ENCODE data around the gene TNFAIP8L3.

The TNFAIP8L3 gene

DNA sequence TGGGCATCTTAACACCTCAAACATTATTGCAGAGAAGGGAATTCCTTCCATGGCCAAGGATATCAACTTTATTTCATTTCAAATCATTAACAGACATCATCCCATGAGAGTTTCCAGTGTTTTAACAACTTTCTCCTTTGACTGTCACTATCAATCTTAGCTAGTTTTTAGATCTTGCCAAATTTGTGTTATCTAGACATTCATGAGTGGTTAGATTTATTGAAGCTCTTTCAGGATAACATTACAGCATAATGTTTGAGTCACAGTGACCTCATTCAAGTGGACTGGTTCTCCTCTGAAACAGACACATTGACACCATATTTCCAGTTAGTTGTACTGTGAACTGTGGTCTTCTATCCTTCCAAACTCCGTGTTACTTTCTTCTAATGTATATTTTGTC, 8.6 kb upstream of the TNFAIP8L3 start:
- no peaks in the 10 kb centered on the region for H3K27me3 ChIP-seq (ENCODE audit: control insufficient read depth, insufficient read depth, low read length, poor library complexity, severe bottlenecking)
- H3K9me3 ChIP-seq (ENCODE audit: control insufficient read depth, low read length), result no peaks in the 10 kb centered on the region
- H3K4me1 ChIP-seq (ENCODE audit: control insufficient read depth, insufficient read depth, low read length), result peaks cover 4% of the 10 kb centered on the region
- H3K36me3 ChIP-seq (ENCODE audit: control insufficient read depth, insufficient read depth, low read length), result no peaks in the 10 kb centered on the region
- H3K27ac ChIP-seq (ENCODE audit: insufficient read depth, low read depth, low read length, poor library complexity, severe bottlenecking), result no peak overlapping the region
- H3K4me3 ChIP-seq (ENCODE audit: insufficient read depth, low read depth, low read length), result no peak overlapping the region
- WGBS, 2 experiments, result 85 to 97% methylated on average over 1 of the region's 1 CpG

- H3K36me3 ChIP-seq (ENCODE audit: control insufficient read depth, insufficient read depth, low read length), result no peaks in the 10 kb centered on the region
- H3K27me3 ChIP-seq (ENCODE audit: control insufficient read depth, insufficient read depth, low read length, poor library complexity, severe bottlenecking), result peaks cover 12% of the 10 kb centered on the region
- H3K9me3 ChIP-seq (ENCODE audit: control insufficient read depth, low read length), result no peaks in the 10 kb centered on the region
- H3K4me1 ChIP-seq (ENCODE audit: control insufficient read depth, insufficient read depth, low read length), result peaks cover 4% of the 10 kb centered on the region
- 85 to 88% methylated on average over 9 of the region's 9 CpGs for WGBS, 2 experiments
- no peak overlapping the region for H3K4me3 ChIP-seq (ENCODE audit: insufficient read depth, low read depth, low read length)
- no peak overlapping the region for H3K27ac ChIP-seq (ENCODE audit: insufficient read depth, low read depth, low read length, poor library complexity, severe bottlenecking)
These were observed 6.2 kb upstream of the TNFAIP8L3 start for GRCh38 chr15:51100785-51101489.

- no peak overlapping the region for H3K27ac ChIP-seq (ENCODE audit: insufficient read depth, low read depth, low read length, poor library complexity, severe bottlenecking)
- no peaks in the 10 kb centered on the region for H3K36me3 ChIP-seq (ENCODE audit: control insufficient read depth, insufficient read depth, low read length)
- peaks cover 29% of the 10 kb centered on the region for H3K27me3 ChIP-seq (ENCODE audit: control insufficient read depth, insufficient read depth, low read length, poor library complexity, severe bottlenecking)
These were observed 4.5 kb upstream of the TNFAIP8L3 start for GRCh38 chr15:51099185-51099584.

GRCh38 chr15:51098331-51098619, 3.6 kb upstream of the TNFAIP8L3 start:
- H3K27ac ChIP-seq (ENCODE audit: insufficient read depth, low read depth, low read length, poor library complexity, severe bottlenecking), result no peak overlapping the region
- WGBS, 2 experiments, result 90 to 98% methylated on average over 1 of the region's 1 CpG
- no peaks in the 10 kb centered on the region for H3K36me3 ChIP-seq (ENCODE audit: control insufficient read depth, insufficient read depth, low read length)
- H3K9me3 ChIP-seq (ENCODE audit: control insufficient read depth, low read length), result no peaks in the 10 kb centered on the region
- H3K4me3 ChIP-seq (ENCODE audit: insufficient read depth, low read depth, low read length), result no peak overlapping the region
- H3K27me3 ChIP-seq (ENCODE audit: control insufficient read depth, insufficient read depth, low read length, poor library complexity, severe bottlenecking), result peaks cover 38% of the 10 kb centered on the region
- peaks cover 6% of the 10 kb centered on the region for H3K4me1 ChIP-seq (ENCODE audit: control insufficient read depth, insufficient read depth, low read length)

More at GRCh38 chr15:51099185-51099584, 4.5 kb upstream of the TNFAIP8L3 start:
- peaks cover 2% of the 10 kb centered on the region for H3K4me1 ChIP-seq (ENCODE audit: control insufficient read depth, insufficient read depth, low read length)
- no peaks in the 10 kb centered on the region for H3K9me3 ChIP-seq (ENCODE audit: control insufficient read depth, low read length)
- H3K4me3 ChIP-seq (ENCODE audit: insufficient read depth, low read depth, low read length), result no peak overlapping the region

- Histone ChIP-seq H3K4me1 (ENCODE audit: control insufficient read depth, insufficient read depth, low read length) (peaks cover 6% of the 10 kb centered on the region), H3K9me3 (ENCODE audit: control insufficient read depth, low read length) (no peaks in the 10 kb centered on the region), H3K4me3 (ENCODE audit: insufficient read depth, low read depth, low read length) (no peak overlapping the region), H3K27me3 (ENCODE audit: control insufficient read depth, insufficient read depth, low read length, poor library complexity, severe bottlenecking) (peaks cover 44% of the 10 kb centered on the region), H3K36me3 (ENCODE audit: control insufficient read depth, insufficient read depth, low read length) (no peaks in the 10 kb centered on the region), H3K27ac (ENCODE audit: insufficient read depth, low read depth, low read length, poor library complexity, severe bottlenecking) (no peak overlapping the region)
- WGBS, 2 experiments, result 87 to 93% methylated on average over 3 to 5 of the region's 5 CpGs
These were observed 3.0 kb upstream of the TNFAIP8L3 start for GRCh38 chr15:51097553-51098330.

DNA sequence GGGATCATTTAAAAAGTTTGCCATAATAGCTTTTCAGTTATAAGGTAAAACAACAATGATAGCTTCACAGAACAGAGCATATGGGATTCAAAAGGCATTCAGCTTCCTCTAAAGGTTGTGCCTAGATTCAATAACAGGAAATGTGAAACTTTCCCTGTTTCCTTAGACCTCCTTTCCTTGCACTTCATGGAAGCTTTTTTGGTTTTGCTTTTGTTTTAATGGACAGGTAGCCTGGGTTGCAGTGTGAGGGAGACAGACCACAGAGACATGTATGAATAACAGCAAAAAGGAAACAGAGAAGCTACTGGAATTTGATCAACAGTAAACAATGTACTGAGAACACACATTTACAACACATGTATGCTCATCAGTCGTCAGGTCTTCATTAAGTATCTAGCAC, 2.3 kb upstream of the TNFAIP8L3 start:
- no peak overlapping the region for H3K4me3 ChIP-seq (ENCODE audit: insufficient read depth, low read depth, low read length)
- no peaks in the 10 kb centered on the region for H3K9me3 ChIP-seq (ENCODE audit: control insufficient read depth, low read length)
- H3K27me3 ChIP-seq (ENCODE audit: control insufficient read depth, insufficient read depth, low read length, poor library complexity, severe bottlenecking), result peaks cover 51% of the 10 kb centered on the region
- 100% methylated on average over 1 of the region's 1 CpG; no CpG with 5 or more reads in 1 of the 2 experiments for WGBS, 2 experiments
- peaks cover 6% of the 10 kb centered on the region for H3K4me1 ChIP-seq (ENCODE audit: control insufficient read depth, insufficient read depth, low read length)
- H3K27ac ChIP-seq (ENCODE audit: insufficient read depth, low read depth, low read length, poor library complexity, severe bottlenecking), result no peak overlapping the region
- no peaks in the 10 kb centered on the region for H3K36me3 ChIP-seq (ENCODE audit: control insufficient read depth, insufficient read depth, low read length)

GRCh38 chr15:51095681-51096331, 1.1 kb upstream of the TNFAIP8L3 start:
- Histone ChIP-seq H3K4me3 (ENCODE audit: insufficient read depth, low read depth, low read length) (no peak overlapping the region), H3K27me3 (ENCODE audit: control insufficient read depth, insufficient read depth, low read length, poor library complexity, severe bottlenecking) (peaks cover 63% of the 10 kb centered on the region), H3K4me1 (ENCODE audit: control insufficient read depth, insufficient read depth, low read length) (peaks cover 6% of the 10 kb centered on the region), H3K9me3 (ENCODE audit: control insufficient read depth, low read length) (no peaks in the 10 kb centered on the region), H3K36me3 (ENCODE audit: control insufficient read depth, insufficient read depth, low read length) (no peaks in the 10 kb centered on the region), H3K27ac (ENCODE audit: insufficient read depth, low read depth, low read length, poor library complexity, severe bottlenecking) (no peak overlapping the region)
- 90 to 91% methylated on average over 3 of the region's 6 CpGs for WGBS, 2 experiments

DNA sequence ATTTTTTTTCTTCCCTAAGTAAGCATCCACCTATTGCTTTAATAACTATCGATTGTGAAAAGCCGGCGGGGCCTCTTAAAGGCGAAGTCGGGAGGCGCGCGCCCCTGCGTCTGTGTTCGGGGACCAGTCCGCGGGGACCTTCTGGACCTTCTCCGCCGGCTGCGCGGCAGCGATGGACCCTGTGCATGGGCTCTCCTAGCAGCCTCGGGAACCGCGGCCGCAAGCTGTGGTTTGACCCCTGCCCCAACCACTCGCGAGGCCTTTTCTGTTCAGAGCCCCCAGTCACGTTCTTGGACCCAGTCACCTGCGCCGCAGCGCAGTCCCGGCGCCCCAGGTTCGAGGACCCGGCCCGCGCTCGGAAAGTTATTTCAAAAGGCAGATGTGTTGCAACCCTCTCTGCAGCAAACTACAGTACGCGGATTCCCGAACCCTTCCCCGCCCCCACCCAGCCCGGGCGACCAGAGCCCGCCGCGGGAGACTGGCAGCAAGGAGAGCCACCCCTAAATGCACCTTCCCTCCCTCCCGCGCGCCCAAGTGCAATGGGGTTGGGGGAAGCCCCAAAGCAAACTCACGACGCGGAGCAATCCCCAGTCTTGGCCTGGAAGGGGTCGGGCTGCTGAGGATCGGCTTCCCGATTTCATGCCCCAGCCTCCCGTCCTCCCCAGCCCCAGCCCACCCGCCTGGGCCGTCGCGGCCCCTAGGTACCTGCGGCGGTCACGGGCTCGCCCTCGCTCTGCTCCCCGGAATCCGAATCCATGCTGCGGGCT, 684 bp downstream of the TNFAIP8L3 start:
- H3K9me3 ChIP-seq (ENCODE audit: control insufficient read depth, low read length), result no peaks in the 10 kb centered on the region
- peaks cover 74% of the 10 kb centered on the region for H3K27me3 ChIP-seq (ENCODE audit: control insufficient read depth, insufficient read depth, low read length, poor library complexity, severe bottlenecking)
- peaks cover 6% of the 10 kb centered on the region for H3K4me1 ChIP-seq (ENCODE audit: control insufficient read depth, insufficient read depth, low read length)
- peak overlapping the region; percentile 28 for H3K4me3 ChIP-seq (ENCODE audit: insufficient read depth, low read depth, low read length)
- H3K27ac ChIP-seq (ENCODE audit: insufficient read depth, low read depth, low read length, poor library complexity, severe bottlenecking), result no peak overlapping the region
- 2% methylated on average over 65 of the region's 65 CpGs for WGBS, 2 experiments
- H3K36me3 ChIP-seq (ENCODE audit: control insufficient read depth, insufficient read depth, low read length), result no peaks in the 10 kb centered on the region

GRCh38 chr15:51093488-51093838, 1.2 kb downstream of the TNFAIP8L3 start:
- peaks cover 6% of the 10 kb centered on the region for H3K4me1 ChIP-seq (ENCODE audit: control insufficient read depth, insufficient read depth, low read length)
- no peaks in the 10 kb centered on the region for H3K9me3 ChIP-seq (ENCODE audit: control insufficient read depth, low read length)
- WGBS, 2 experiments, result 42 to 46% methylated on average over 21 of the region's 21 CpGs
- H3K4me3 ChIP-seq (ENCODE audit: insufficient read depth, low read depth, low read length), result peak overlapping the region; percentile 28
- peaks cover 74% of the 10 kb centered on the region for H3K27me3 ChIP-seq (ENCODE audit: control insufficient read depth, insufficient read depth, low read length, poor library complexity, severe bottlenecking)
- no peak overlapping the region for H3K27ac ChIP-seq (ENCODE audit: insufficient read depth, low read depth, low read length, poor library complexity, severe bottlenecking)
- H3K36me3 ChIP-seq (ENCODE audit: control insufficient read depth, insufficient read depth, low read length), result no peaks in the 10 kb centered on the region

Data from ectodermal cell (in vitro differentiated cells).